ENCODE data around the gene CDH13.

CDH13 gene

DNA sequence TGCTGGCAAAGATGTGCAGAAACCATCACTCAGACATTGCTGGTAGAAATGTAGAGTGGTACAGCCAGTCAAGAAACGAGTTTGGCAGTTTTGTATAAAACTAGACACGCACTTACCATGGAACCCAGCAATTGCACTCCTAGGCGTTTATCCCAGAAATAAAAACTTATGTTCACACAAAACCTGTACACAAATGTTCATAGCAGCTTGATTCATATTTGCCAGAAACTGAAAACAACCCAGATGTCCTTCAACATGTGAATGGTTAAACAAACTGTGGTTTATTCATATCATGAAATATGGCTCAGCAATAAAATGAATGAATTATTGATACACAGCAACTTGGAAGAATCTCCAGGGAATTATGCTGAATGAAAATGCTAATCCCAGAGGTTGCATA, 570.0 kb downstream of the CDH13 start:
- Histone ChIP-seq H3K4me3 (ENCODE audit: extremely low read depth, insufficient read depth, low read length, poor library complexity, severe bottlenecking) (no peak overlapping the region), H3K9me3 (ENCODE audit: control insufficient read depth, low read length) (no peaks in the 10 kb centered on the region), H3K4me1 (ENCODE audit: control insufficient read depth, insufficient read depth, low read length, poor library complexity, severe bottlenecking) (no peaks in the 10 kb centered on the region), H3K36me3 (ENCODE audit: control insufficient read depth, insufficient read depth, low read length) (no peaks in the 10 kb centered on the region), H3K27ac (ENCODE audit: low read depth, low read length, severe bottlenecking) (no peak overlapping the region)
- WGBS, 2 experiments (ENCODE audit: insufficient coverage in 2 of 2): 60 to 89% methylated on average over 1 to 3 of the region's 3 CpGs

DNA sequence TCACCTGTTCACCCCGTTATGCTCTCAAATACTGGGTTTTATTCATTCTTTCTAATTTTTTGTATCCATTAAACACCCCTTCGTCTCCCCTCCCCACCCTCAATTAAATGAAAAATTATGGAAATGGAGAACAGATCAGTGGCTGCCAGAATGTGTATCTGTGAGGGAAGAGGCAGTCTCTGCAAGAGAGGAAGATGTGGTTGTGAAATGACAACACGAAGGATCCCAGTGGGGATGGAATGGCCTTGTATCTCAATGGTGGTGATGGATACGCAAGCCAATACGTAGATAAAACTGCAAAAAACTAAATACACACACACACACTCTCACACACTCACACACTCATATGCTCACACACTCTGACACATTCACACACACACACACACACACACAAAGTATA, 570.7 kb downstream of the CDH13 start:
- no peaks in the 10 kb centered on the region for H3K9me3 ChIP-seq (ENCODE audit: control insufficient read depth, low read length)
- no peak overlapping the region for H3K4me3 ChIP-seq (ENCODE audit: extremely low read depth, insufficient read depth, low read length, poor library complexity, severe bottlenecking)
- no peak overlapping the region for H3K27ac ChIP-seq (ENCODE audit: low read depth, low read length, severe bottlenecking)
- no peaks in the 10 kb centered on the region for H3K4me1 ChIP-seq (ENCODE audit: control insufficient read depth, insufficient read depth, low read length, poor library complexity, severe bottlenecking)
- WGBS, 2 experiments (ENCODE audit: insufficient coverage in 2 of 2): 85% methylated on average over 1 of the region's 5 CpGs; no CpG with 5 or more reads in 1 of the 2 experiments
- no peaks in the 10 kb centered on the region for H3K36me3 ChIP-seq (ENCODE audit: control insufficient read depth, insufficient read depth, low read length)

DNA sequence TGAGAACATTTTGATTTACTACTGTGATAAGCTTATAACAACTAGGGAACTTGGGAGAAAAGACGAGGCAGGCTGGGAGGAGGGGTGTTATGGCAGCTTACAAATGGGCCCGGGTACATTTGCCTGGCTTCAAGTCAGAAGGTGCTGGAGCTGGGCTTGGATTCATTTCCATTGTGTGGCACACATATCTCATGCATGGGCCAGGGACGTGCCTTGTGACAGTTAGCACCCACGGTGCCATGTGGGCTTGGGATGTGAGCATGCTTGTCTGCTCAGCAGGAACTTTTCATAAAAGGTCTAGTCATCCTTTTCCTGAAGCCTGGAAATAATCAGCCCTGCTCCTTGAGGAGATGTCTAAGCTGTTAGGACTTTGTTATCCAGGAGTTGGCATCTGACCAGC, 572.2 kb downstream of the CDH13 start:
- no peaks in the 10 kb centered on the region for H3K9me3 ChIP-seq (ENCODE audit: control insufficient read depth, low read length)
- no peak overlapping the region for H3K4me3 ChIP-seq (ENCODE audit: extremely low read depth, insufficient read depth, low read length, poor library complexity, severe bottlenecking)
- H3K4me1 ChIP-seq (ENCODE audit: control insufficient read depth, insufficient read depth, low read length, poor library complexity, severe bottlenecking): no peaks in the 10 kb centered on the region
- H3K27ac ChIP-seq (ENCODE audit: low read depth, low read length, severe bottlenecking): no peak overlapping the region
- no peaks in the 10 kb centered on the region for H3K36me3 ChIP-seq (ENCODE audit: control insufficient read depth, insufficient read depth, low read length)
- WGBS, 2 experiments (ENCODE audit: insufficient coverage in 2 of 2): 92 to 94% methylated on average over 4 of the region's 4 CpGs

DNA sequence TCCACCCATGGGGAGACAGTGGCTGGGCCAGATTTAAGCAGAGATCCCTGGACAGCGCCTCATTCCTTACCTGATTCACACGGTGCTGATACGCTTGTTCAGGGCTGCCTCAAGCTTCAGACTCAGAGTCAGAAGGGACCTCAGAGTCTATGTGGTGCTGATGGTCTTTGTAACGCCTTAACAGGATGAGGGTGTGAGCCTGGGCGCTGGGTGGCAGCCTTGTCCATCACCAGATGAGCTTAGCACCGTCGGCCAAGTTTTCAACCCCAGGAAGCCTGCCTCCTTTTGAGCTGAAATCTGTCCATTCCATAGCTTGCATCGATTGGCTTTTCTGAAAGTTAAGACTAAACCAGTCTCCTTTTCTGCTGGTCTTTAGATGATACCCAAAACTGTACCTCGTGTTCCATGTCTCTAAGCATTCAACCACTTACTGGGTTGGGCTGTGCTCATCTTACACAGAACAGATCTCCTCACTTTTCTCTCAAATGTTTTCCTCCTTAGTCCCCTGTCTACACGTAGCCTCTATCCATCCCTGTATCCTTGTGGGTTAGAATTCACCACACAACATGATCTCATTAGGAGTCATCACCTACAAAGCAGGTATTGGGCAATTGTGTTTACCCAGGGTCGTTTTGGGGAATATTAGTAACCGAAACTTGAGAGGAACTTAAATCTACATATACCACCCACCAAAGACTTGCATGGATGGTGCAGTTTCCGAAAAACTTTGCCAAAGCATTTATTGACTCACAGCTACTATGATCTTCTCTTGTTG, 573.4 kb downstream of the CDH13 start:
- H3K4me1 ChIP-seq (ENCODE audit: control insufficient read depth, insufficient read depth, low read length, poor library complexity, severe bottlenecking): no peaks in the 10 kb centered on the region
- no peak overlapping the region for H3K4me3 ChIP-seq (ENCODE audit: extremely low read depth, insufficient read depth, low read length, poor library complexity, severe bottlenecking)
- 87 to 94% methylated on average over 11 to 13 of the region's 13 CpGs for WGBS, 2 experiments (ENCODE audit: insufficient coverage in 2 of 2)
- no peaks in the 10 kb centered on the region for H3K36me3 ChIP-seq (ENCODE audit: control insufficient read depth, insufficient read depth, low read length)
- no peak overlapping the region for H3K27ac ChIP-seq (ENCODE audit: low read depth, low read length, severe bottlenecking)
- H3K9me3 ChIP-seq (ENCODE audit: control insufficient read depth, low read length): no peaks in the 10 kb centered on the region

DNA sequence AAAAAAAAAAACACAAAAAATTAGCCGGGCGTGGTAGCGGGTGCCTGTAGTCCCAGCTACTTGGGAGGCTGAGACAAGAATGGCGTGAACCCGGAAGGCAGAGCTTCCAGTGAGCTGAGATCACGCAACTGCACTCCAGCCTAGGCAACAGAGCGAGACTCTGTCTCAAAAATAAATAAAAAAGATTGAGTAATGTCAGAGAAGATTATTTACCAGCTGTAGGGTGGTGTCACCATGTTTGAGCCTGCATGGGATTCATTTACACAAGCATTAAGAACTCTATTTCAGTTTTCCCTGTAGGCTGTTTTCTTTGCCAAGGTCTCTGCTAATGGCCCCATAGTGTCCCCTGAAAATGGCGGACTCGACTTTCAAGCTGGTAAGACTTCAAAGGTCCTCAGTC, 575.0 kb downstream of the CDH13 start:
- Histone ChIP-seq H3K27ac (ENCODE audit: low read depth, low read length, severe bottlenecking) (no peak overlapping the region), H3K4me1 (ENCODE audit: control insufficient read depth, insufficient read depth, low read length, poor library complexity, severe bottlenecking) (no peaks in the 10 kb centered on the region), H3K9me3 (ENCODE audit: control insufficient read depth, low read length) (no peaks in the 10 kb centered on the region), H3K36me3 (ENCODE audit: control insufficient read depth, insufficient read depth, low read length) (no peaks in the 10 kb centered on the region), H3K4me3 (ENCODE audit: extremely low read depth, insufficient read depth, low read length, poor library complexity, severe bottlenecking) (no peak overlapping the region)
- WGBS, 2 experiments (ENCODE audit: insufficient coverage in 2 of 2): 85 to 93% methylated on average over 4 to 8 of the region's 9 CpGs

DNA sequence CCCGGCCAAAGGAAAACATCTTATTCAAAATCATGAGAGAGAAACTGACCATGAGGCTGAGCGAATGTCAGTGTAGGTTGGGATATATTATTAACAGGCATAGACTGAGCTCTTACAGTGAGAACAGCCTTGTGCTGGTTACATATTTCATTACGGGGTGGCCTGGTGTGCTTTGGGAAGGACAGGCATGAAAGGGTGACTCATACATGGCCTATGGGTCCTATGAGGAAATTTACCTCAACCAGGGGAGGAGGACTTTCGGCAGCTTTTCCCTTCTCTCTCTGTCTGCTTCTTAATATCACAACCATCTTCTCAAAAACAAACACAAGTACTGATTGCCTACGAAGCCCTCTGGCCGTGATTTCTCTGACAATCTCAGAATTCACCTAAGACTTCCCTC, 579.1 kb downstream of the CDH13 start:
- no peaks in the 10 kb centered on the region for H3K4me1 ChIP-seq (ENCODE audit: control insufficient read depth, insufficient read depth, low read length, poor library complexity, severe bottlenecking)
- H3K27ac ChIP-seq (ENCODE audit: low read depth, low read length, severe bottlenecking): no peak overlapping the region
- no peaks in the 10 kb centered on the region for H3K9me3 ChIP-seq (ENCODE audit: control insufficient read depth, low read length)
- H3K4me3 ChIP-seq (ENCODE audit: extremely low read depth, insufficient read depth, low read length, poor library complexity, severe bottlenecking): no peak overlapping the region
- no peaks in the 10 kb centered on the region for H3K36me3 ChIP-seq (ENCODE audit: control insufficient read depth, insufficient read depth, low read length)
- WGBS, 2 experiments (ENCODE audit: insufficient coverage in 2 of 2): 77 to 94% methylated on average over 5 of the region's 6 CpGs

DNA sequence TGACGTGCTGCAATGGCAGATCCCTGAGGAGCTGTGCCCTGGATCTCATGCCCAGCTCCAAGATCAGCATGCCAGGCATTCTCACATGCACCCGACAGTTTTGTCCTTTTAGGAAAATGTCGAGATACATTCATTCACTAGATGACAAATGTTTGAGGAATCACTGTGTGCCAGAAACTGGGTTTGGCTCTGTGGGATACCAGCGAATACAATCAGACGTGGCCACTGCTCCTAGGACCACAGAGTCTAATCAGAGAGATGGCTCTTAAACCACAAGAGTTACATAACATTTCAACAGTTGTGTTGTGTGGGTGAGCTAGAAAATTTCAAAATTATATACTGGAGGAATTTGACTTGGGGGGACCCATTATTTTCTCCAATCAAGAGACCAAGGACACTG, 579.7 kb downstream of the CDH13 start:
- H3K4me1 ChIP-seq (ENCODE audit: control insufficient read depth, insufficient read depth, low read length, poor library complexity, severe bottlenecking): no peaks in the 10 kb centered on the region
- no peaks in the 10 kb centered on the region for H3K9me3 ChIP-seq (ENCODE audit: control insufficient read depth, low read length)
- no peak overlapping the region for H3K4me3 ChIP-seq (ENCODE audit: extremely low read depth, insufficient read depth, low read length, poor library complexity, severe bottlenecking)
- no peaks in the 10 kb centered on the region for H3K36me3 ChIP-seq (ENCODE audit: control insufficient read depth, insufficient read depth, low read length)
- no peak overlapping the region for H3K27ac ChIP-seq (ENCODE audit: low read depth, low read length, severe bottlenecking)
- WGBS, 2 experiments (ENCODE audit: insufficient coverage in 2 of 2): 93 to 94% methylated on average over 2 to 3 of the region's 5 CpGs

DNA sequence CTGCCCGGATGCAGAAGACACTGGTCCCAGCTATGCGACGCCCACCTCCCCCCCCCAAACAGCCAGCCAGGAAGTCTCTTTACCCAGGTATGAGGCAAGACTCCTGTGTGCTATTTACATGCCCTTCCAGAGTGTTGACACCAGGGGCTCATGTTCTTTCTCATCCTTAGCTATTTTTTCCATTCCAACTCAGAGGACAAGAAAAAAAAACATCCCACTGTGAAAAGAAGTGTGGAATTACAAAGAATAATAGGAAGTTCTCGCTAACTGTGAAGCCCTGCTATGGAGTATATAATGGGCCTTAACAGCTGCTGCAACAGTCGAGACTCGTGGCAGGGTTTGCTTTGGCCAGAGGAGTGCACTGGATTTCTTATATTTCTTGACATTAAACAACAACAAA, 584.9 kb downstream of the CDH13 start:
- Histone ChIP-seq H3K27ac (ENCODE audit: low read depth, low read length, severe bottlenecking) (no peak overlapping the region), H3K4me1 (ENCODE audit: control insufficient read depth, insufficient read depth, low read length, poor library complexity, severe bottlenecking) (peaks cover 9% of the 10 kb centered on the region), H3K36me3 (ENCODE audit: control insufficient read depth, insufficient read depth, low read length) (no peaks in the 10 kb centered on the region), H3K4me3 (ENCODE audit: extremely low read depth, insufficient read depth, low read length, poor library complexity, severe bottlenecking) (no peak overlapping the region), H3K9me3 (ENCODE audit: control insufficient read depth, low read length) (no peaks in the 10 kb centered on the region)
- WGBS, 2 experiments (ENCODE audit: insufficient coverage in 2 of 2): 72 to 93% methylated on average over 2 to 4 of the region's 6 CpGs

DNA sequence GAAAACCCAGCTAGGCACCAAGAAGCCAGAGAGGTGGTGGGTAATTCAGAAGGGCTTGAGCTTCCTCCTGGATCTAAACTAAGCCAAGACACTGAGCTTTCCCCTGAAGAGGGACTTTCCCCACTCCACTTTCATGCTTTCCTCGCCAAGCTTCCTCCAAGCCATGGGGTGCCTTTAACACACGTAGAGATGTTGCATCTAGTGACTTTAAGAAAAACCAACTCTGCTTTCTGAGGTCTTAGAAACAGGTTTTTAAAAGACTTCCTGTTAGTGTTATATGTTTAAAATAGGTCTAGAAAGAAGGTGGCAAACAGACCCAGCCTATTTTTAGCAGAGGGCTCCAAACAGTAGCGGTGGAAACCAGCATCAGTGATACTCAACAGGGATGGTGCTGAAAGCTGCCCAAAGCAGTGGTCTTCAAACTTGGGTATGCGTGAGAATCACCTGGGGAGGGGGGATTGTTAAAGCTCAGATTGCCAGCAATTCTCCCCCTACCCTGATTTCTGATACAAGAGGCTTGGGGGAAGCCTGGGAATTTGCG, 585.6 kb downstream of the CDH13 start:
- H3K36me3 ChIP-seq (ENCODE audit: control insufficient read depth, insufficient read depth, low read length): no peaks in the 10 kb centered on the region
- H3K27ac ChIP-seq (ENCODE audit: low read depth, low read length, severe bottlenecking): no peak overlapping the region
- WGBS, 2 experiments (ENCODE audit: insufficient coverage in 2 of 2): 92 to 100% methylated on average over 1 to 4 of the region's 5 CpGs
- no peaks in the 10 kb centered on the region for H3K9me3 ChIP-seq (ENCODE audit: control insufficient read depth, low read length)
- H3K4me1 ChIP-seq (ENCODE audit: control insufficient read depth, insufficient read depth, low read length, poor library complexity, severe bottlenecking): peaks cover 9% of the 10 kb centered on the region
- no peak overlapping the region for H3K4me3 ChIP-seq (ENCODE audit: extremely low read depth, insufficient read depth, low read length, poor library complexity, severe bottlenecking)

DNA sequence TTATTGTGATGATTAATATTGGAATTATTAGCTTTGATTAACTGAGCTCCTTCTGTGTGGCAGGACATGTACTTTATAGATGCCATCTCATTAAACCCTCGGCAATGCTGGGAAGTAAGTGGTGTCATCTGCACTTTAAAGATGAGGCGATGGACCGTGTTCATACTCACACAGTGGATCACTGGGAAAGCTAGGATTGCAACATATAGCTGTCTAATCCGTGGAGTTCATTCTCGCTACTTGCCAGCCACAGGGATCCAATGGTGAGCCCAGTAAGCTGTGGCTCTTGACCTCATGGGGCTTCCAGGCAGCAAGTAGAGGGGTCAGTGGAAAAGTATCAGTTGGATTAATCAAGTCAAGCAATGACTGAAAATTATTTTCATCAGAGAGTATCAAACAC, 587.9 kb downstream of the CDH13 start:
- Histone ChIP-seq H3K36me3 (ENCODE audit: control insufficient read depth, insufficient read depth, low read length) (peaks cover 10% of the 10 kb centered on the region), H3K4me1 (ENCODE audit: control insufficient read depth, insufficient read depth, low read length, poor library complexity, severe bottlenecking) (peaks cover 9% of the 10 kb centered on the region), H3K27ac (ENCODE audit: low read depth, low read length, severe bottlenecking) (no peak overlapping the region), H3K4me3 (ENCODE audit: extremely low read depth, insufficient read depth, low read length, poor library complexity, severe bottlenecking) (no peak overlapping the region), H3K9me3 (ENCODE audit: control insufficient read depth, low read length) (no peaks in the 10 kb centered on the region)
- 95 to 98% methylated on average over 5 of the region's 5 CpGs for WGBS, 2 experiments (ENCODE audit: insufficient coverage in 2 of 2)

DNA sequence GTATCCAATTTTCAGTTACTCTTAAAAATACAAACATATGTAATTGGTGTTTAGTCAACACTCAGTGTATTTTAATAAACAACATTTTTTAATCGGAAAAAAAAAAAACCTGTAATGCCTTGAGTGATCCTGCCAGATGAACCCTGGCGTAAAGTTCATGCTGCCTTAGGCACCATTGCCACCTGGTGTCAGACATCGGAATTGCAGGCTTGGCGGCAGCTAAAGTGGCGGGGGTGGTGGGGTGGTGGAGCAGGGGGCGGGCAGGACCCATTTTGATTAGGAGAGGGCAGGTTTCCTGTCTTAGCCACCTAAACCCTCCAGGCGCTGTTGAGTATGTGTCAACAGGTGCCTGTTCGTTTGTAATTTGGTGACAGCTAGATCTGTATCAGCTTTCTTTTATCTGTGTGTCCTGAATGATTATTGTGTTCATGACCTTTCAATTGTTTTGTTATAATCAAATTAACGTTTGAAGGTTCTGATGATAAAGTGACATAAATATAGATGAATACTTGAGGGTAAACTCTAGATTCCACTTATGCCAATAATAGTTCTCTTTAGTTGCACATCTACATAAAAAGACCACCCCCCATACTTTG, 588.7 kb downstream of the CDH13 start:
- WGBS, 2 experiments (ENCODE audit: insufficient coverage in 2 of 2): 45 to 50% methylated on average over 1 to 4 of the region's 9 CpGs
- Histone ChIP-seq H3K4me3 (ENCODE audit: extremely low read depth, insufficient read depth, low read length, poor library complexity, severe bottlenecking) (no peak overlapping the region), H3K36me3 (ENCODE audit: control insufficient read depth, insufficient read depth, low read length) (peaks cover 10% of the 10 kb centered on the region), H3K9me3 (ENCODE audit: control insufficient read depth, low read length) (no peaks in the 10 kb centered on the region), H3K27ac (ENCODE audit: low read depth, low read length, severe bottlenecking) (no peak overlapping the region), H3K4me1 (ENCODE audit: control insufficient read depth, insufficient read depth, low read length, poor library complexity, severe bottlenecking) (peaks cover 9% of the 10 kb centered on the region)
